HG03103 (cell line): ENCODE data around the gene APOH.
"Not testable (repeated sequence)": the region's sequence is repeated elsewhere in the genome, so short reads cannot be mapped to it uniquely, and the experiment has no call there.

Experiments
- ATAC-seq: cut with Tn5 transposase; IDR thresholded peaks from one replicate; pipeline ENCODE4 v1.9.1; 2021; ENCODE audit warnings: low read depth; ENCODE audit not compliant: unreplicated experiment

The APOH gene

GRCh38 chr17:66228887-66229782 is at the start of gene APOH:
Gene APOH (minus strand): TSS chr17:66229415. CDS start chr17:66229379, 36 bp downstream.
- ATAC-seq = no peak

- no peak for ATAC-seq
Observed at GRCh38 chr17:66277191-66277590, 48.0 kb upstream of the APOH start.

GRCh38 chr17:66276328-66276937 is 47.2 kb upstream of the APOH start:
- no peak for ATAC-seq

GRCh38 chr17:66275651-66276050 is 46.4 kb upstream of the APOH start:
- no peak for ATAC-seq

- ATAC-seq = no peak
Observed at GRCh38 chr17:66273586-66273848, 44.3 kb upstream of the APOH start.

GRCh38 chr17:66272811-66273585 is 43.8 kb upstream of the APOH start:
- ATAC-seq = no peak

GRCh38 chr17:66271512-66271911 is 42.3 kb upstream of the APOH start:
- ATAC-seq = no peak

- ATAC-seq = no peak
Observed at GRCh38 chr17:66270106-66270505, 40.9 kb upstream of the APOH start.

- ATAC-seq = no peak
Observed at GRCh38 chr17:66268247-66268927, 39.2 kb upstream of the APOH start.

- ATAC-seq = no peak
Observed at GRCh38 chr17:66264696-66265095, 35.5 kb upstream of the APOH start.

- ATAC-seq = no peak
Observed at GRCh38 chr17:66262767-66263166, 33.6 kb upstream of the APOH start.

GRCh38 chr17:66260688-66261087 is 31.5 kb upstream of the APOH start:
- ATAC-seq = no peak

GRCh38 chr17:66260275-66260674 is 31.1 kb upstream of the APOH start:
- ATAC-seq = no peak

GRCh38 chr17:66255527-66255971 is 26.3 kb upstream of the APOH start:
- ATAC-seq = no peak

GRCh38 chr17:66255112-66255511 is 25.9 kb upstream of the APOH start:
- ATAC-seq = no peak

- not testable (repeated sequence) for ATAC-seq
Observed at GRCh38 chr17:66253458-66253857, 24.2 kb upstream of the APOH start.

GRCh38 chr17:66250686-66251085 is 21.5 kb upstream of the APOH start:
- ATAC-seq = no peak

GRCh38 chr17:66248285-66248684 is 19.1 kb upstream of the APOH start:
- no peak for ATAC-seq

GRCh38 chr17:66241839-66242238 is 12.6 kb upstream of the APOH start:
- no peak for ATAC-seq

GRCh38 chr17:66240630-66241029 is 11.4 kb upstream of the APOH start:
- no peak for ATAC-seq

GRCh38 chr17:66240013-66240412 is 10.8 kb upstream of the APOH start:
- ATAC-seq = no peak
